GM12878 (cell line): Measurements from ENCODE around the gene GABRB3.

Experiments
- EP300 ChIP-seq, 2 experiments: fragments of 150-350 bp in 1 of 2; IDR thresholded peaks; 2 replicates each; pipeline ENCODE4 v1.6.1; 2011 to 2012; ENCODE audit warnings: low read depth in 2 of 2, low read length in 2 of 2, borderline replicate concordance in 1 of 2, improper control_type of control experiment in 1 of 2, inconsistent platforms in 1 of 2; ENCODE audit not compliant: control insufficient read depth in 1 of 2
- POLR2AphosphoS5 ChIP-seq: IDR thresholded peaks from 2 replicates; pipeline ENCODE4 v1.6.1; 2011; ENCODE audit warnings: mild to moderate bottlenecking, low read length, inconsistent platforms
- TCF3 ChIP-seq: IDR thresholded peaks from 2 replicates; pipeline ENCODE4 v1.6.1; 2012; ENCODE audit warnings: low read depth, mild to moderate bottlenecking, low read length, borderline replicate concordance; ENCODE audit not compliant: insufficient read depth
- TF ChIP-seq, protein P1 (sequence below), 3 experiments: IDR thresholded peaks in 2 of 3; conservative IDR thresholded peaks in 1 of 3; 2 replicates each; pipeline ENCODE4 v1.5.1; 2011; ENCODE audit warnings: low read depth in 3 of 3, low read length in 3 of 3, mild to moderate bottlenecking in 3 of 3, control low read depth in 2 of 3, moderate library complexity in 2 of 3, inconsistent platforms in 1 of 3, mixed read lengths in 1 of 3; ENCODE audit not compliant: control insufficient read depth in 2 of 3, insufficient read depth in 1 of 3; ENCODE audit errors: extremely low read depth in 1 of 3

DNA sequence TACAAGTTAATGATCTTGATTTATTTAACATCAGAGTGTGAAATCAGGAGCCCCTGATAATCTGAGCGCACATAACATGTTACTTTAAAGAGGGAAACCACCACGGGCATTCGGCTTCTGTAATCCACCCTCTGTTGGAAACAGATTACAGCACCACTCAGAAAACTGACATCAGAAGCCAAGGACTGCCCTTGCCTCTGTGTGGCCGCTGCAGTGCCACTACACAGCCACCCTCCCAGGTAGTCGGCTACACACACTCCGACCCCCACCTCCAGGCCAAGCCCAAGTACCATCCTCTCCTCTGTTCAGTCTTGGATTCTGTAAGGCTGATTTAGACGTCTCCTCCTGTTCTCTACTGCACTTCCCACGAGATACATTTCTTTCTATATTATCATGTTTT lies 251.7 kb downstream of the GABRB3 start:
- TF ChIP-seq EP300 (IDR thresholded peaks at IDR 0.05; ENCODE audit: borderline replicate concordance in 1 of 2, control insufficient read depth in 1 of 2, low read depth in 2 of 2, low read length in 2 of 2) = no peak
- TF ChIP-seq POLR2AphosphoS5 = no peak
- no peak for TF ChIP-seq TCF3
- TF ChIP-seq, protein P1, sequence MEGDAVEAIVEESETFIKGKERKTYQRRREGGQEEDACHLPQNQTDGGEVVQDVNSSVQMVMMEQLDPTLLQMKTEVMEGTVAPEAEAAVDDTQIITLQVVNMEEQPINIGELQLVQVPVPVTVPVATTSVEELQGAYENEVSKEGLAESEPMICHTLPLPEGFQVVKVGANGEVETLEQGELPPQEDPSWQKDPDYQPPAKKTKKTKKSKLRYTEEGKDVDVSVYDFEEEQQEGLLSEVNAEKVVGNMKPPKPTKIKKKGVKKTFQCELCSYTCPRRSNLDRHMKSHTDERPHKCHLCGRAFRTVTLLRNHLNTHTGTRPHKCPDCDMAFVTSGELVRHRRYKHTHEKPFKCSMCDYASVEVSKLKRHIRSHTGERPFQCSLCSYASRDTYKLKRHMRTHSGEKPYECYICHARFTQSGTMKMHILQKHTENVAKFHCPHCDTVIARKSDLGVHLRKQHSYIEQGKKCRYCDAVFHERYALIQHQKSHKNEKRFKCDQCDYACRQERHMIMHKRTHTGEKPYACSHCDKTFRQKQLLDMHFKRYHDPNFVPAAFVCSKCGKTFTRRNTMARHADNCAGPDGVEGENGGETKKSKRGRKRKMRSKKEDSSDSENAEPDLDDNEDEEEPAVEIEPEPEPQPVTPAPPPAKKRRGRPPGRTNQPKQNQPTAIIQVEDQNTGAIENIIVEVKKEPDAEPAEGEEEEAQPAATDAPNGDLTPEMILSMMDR (IDR thresholded peaks at IDR 0.05 in 2 of 3, conservative IDR thresholded peaks at IDR 0.05 in 1 of 3; ENCODE audit: control insufficient read depth in 2 of 3, extremely low read depth in 1 of 3, insufficient read depth in 1 of 3, low read depth in 3 of 3, low read length in 3 of 3) = no peak
